ENCODE measurements around the gene ANO1. TPM values are rescaled to one million over a fixed set of nuclear protein-coding genes. Genes with fewer than 3 reads are reported as not detected.

Gene ANO1
- total RNA-seq, 1 experiment from 2014 or later = 10.9 TPM

DNA sequence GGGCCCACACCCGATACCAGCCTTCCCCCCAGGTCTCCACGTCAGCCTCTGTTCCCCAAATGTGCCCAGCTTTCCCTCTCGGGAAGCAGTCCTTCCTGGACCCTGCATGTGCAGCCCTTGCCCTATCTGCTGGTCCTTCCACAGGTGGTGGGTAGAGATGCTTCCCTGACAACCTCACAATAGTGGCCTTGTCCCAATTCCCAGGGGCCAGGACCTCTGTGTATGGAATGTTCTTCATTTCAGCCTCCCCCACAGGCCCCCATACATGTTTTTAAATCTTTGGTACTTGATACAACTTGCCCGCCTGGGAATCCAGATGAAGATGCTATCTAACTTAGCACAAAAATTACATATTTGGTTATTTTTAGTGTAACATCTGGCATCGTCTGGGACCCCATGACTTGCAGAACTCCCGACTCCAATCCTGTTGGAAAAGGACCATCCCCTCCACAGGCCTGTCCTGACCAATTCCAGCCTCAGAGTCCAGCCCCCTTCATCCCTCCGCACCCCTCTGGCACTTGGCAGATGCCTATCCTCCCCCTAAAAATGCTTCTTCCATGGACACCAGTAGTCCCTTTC is 39.5 kb downstream of the ANO1 start:
- no peak overlapping the region for H2BK12ac ChIP-seq (ENCODE audit: insufficient read length, low read depth, low read length)
- no peak overlapping the region for H2BK15ac ChIP-seq (ENCODE audit: low read depth, low read length)
- WGBS (ENCODE audit: extremely low coverage, insufficient read length, low lambda C conversion rate) = no CpG with 5 or more reads among the region's 7 CpGs
- Mint-ChIP-seq H3K27me3 (ENCODE audit: low read depth) (peaks cover 19% of the 10 kb centered on the region), H3K27ac (peak overlapping the region in 1 of 3 experiments; percentile 34; a peak in 1 of 7 replicates), H3K9me3 (peaks cover 0 to 8% of the 10 kb centered on the region in 2 experiments; a peak in 3 of 5 replicates), H3K36me3 (ENCODE audit: insufficient read depth in 1 of 3, low read depth in 3 of 3) (peaks cover 0 to 5% (median 1%) of the 10 kb centered on the region in 3 experiments; a peak in 4 of 7 replicates), H3K4me1 (peaks cover 2 to 9% of the 10 kb centered on the region in 2 experiments; a peak in 2 of 4 replicates), H3K4me3 (no peak overlapping the region)
- H3K56ac ChIP-seq (ENCODE audit: insufficient read length, low read depth, low read length) = no peak overlapping the region
- H2BK120ac ChIP-seq (ENCODE audit: low read depth, low read length, poor library complexity, severe bottlenecking) = no peak overlapping the region
- H4K8ac ChIP-seq (replicated peaks; ENCODE audit: insufficient read length, low read depth, low read length) = no peak overlapping the region
- H3K9me3 ChIP-seq (ENCODE audit: control insufficient read depth, low read depth, low read length) = no peaks in the 10 kb centered on the region
- no peaks in the 10 kb centered on the region for H3K27me3 ChIP-seq (ENCODE audit: insufficient read depth, low read length)
- no peaks in the 10 kb centered on the region for H4K20me1 ChIP-seq (ENCODE audit: control insufficient read depth, insufficient read depth, insufficient read length)
- no peak overlapping the region for H4K5ac ChIP-seq (ENCODE audit: insufficient read length, low read depth, low read length)
- H2AK5ac ChIP-seq (ENCODE audit: insufficient read length, low read length) = no peak overlapping the region
- H2BK20ac ChIP-seq (ENCODE audit: low read depth, low read length, poor library complexity, severe bottlenecking) = no peak overlapping the region
- no peak overlapping the region for H3T11ph ChIP-seq (ENCODE audit: low read length)
- no peak overlapping the region for H2BK5ac ChIP-seq (ENCODE audit: insufficient read length, low read length)
- no peak overlapping the region for H3K27ac ChIP-seq (ENCODE audit: insufficient read length, low read depth, low read length)
- no peak overlapping the region for H2AFZ ChIP-seq (ENCODE audit: low read length)
- no peak for DNase-seq
- no peak overlapping the region for H4K91ac ChIP-seq (ENCODE audit: insufficient read length, low read depth, low read length)
- no peak overlapping the region for H3K18ac ChIP-seq (ENCODE audit: insufficient read length, low read depth, low read length)
- H3K4me2 ChIP-seq (ENCODE audit: insufficient read depth, insufficient read length, low read length) = no peak overlapping the region
- H3K79me2 ChIP-seq (ENCODE audit: insufficient read depth, low read length) = no peaks in the 10 kb centered on the region
- H3K79me1 ChIP-seq (ENCODE audit: insufficient read depth, low read depth, low read length, poor library complexity, severe bottlenecking) = no peaks in the 10 kb centered on the region
- no peak overlapping the region for H3K4ac ChIP-seq (ENCODE audit: low read depth, low read length)
- no peaks in the 10 kb centered on the region for H3K23me2 ChIP-seq (ENCODE audit: insufficient read length, low read depth, low read length, poor library complexity, severe bottlenecking)
- H3K9ac ChIP-seq (ENCODE audit: extremely low read depth, insufficient read length, low read length) = no peak overlapping the region
- TF ChIP-seq, protein P1, sequence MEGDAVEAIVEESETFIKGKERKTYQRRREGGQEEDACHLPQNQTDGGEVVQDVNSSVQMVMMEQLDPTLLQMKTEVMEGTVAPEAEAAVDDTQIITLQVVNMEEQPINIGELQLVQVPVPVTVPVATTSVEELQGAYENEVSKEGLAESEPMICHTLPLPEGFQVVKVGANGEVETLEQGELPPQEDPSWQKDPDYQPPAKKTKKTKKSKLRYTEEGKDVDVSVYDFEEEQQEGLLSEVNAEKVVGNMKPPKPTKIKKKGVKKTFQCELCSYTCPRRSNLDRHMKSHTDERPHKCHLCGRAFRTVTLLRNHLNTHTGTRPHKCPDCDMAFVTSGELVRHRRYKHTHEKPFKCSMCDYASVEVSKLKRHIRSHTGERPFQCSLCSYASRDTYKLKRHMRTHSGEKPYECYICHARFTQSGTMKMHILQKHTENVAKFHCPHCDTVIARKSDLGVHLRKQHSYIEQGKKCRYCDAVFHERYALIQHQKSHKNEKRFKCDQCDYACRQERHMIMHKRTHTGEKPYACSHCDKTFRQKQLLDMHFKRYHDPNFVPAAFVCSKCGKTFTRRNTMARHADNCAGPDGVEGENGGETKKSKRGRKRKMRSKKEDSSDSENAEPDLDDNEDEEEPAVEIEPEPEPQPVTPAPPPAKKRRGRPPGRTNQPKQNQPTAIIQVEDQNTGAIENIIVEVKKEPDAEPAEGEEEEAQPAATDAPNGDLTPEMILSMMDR (conservative IDR thresholded peaks at IDR 0.05) = no peak
- H3K14ac ChIP-seq (ENCODE audit: insufficient read depth, low read length) = no peak overlapping the region
- no peaks in the 10 kb centered on the region; the same call in 1 of the 2 replicates for H3K4me1 ChIP-seq (ENCODE audit: insufficient read depth, low read length)
- H3K23ac ChIP-seq (ENCODE audit: insufficient read length, low read depth, low read length) = no peak overlapping the region

Data from H9 (cell line).